ENCODE data around the gene HOXB5. TPM values are rescaled to one million over a fixed set of nuclear protein-coding genes. Genes with fewer than 3 reads are reported as not detected.

HOXB5 gene
- total and polyA plus RNA-seq, 2 of the 4 experiments (the other 2 are of a cell fraction) = 0.54 to 18.0 TPM

DNA sequence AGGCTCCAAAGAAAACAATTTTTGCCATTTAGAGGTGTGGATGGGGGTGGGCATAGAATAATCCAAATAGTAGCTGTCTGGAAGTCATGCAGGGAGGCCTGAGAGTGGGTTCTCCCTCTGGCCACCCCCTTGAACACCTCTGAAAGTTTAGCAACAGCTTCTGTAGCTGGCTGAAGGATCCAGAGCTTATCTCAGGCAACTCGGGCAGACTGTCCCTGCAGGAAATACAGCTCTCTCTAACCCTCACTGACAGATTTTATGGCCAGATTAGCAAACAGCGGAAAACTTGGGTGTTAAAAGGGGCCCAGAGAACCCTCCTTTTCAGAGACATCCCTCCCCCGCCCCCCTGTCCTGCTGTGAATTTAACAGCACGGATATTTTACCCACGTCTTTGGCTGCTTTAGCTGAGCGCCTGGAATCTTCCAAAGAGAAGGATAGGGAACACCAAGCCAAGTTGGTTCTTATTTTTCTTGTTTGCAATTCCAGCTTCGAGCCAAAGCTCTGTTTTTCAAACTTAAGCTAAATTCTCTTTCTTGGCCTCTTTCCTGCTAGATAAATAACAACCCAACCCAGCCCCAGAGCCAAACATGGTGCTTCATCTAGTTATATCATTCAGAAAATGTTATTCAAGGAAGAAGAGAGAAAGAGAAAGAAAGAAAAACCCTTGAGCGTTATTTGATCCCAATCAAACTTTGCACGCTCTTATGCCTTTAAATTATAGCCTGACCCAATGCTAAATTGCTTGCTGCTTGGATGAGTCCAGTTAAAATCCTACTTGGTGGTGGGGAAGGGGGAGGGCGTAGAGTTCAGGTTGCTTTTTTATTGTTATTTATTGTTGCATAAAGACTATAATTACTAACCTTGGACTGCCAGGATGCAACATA is 46.4 kb downstream of the HOXB5 start:
- Histone ChIP-seq H3K9me3 (ENCODE audit: control insufficient read depth, insufficient read depth, low read length) (no peaks in the 10 kb centered on the region), H3K27me3 (ENCODE audit: control insufficient read depth, insufficient read depth, low read length) (no peaks in the 10 kb centered on the region), H2BK5ac (ENCODE audit: low read depth, low read length, poor library complexity, severe bottlenecking) (peak overlapping the region; percentile 96), H2BK15ac (ENCODE audit: low read depth, low read length) (peak overlapping the region; percentile 58; the same call in 1 of the 3 replicates), H3K4me3 (ENCODE audit: insufficient read depth, low read depth, low read length) (peak overlapping the region; percentile 8; the same call in 1 of the 2 replicates), H3K14ac (replicated peaks; ENCODE audit: low read depth, low read length) (peak overlapping the region; percentile 98), H3K4me2 (ENCODE audit: low read depth, low read length) (peak overlapping the region; percentile 84), H3K36me3 (ENCODE audit: control insufficient read depth, insufficient read depth, low read length) (peaks cover 33% of the 10 kb centered on the region), H2AK5ac (ENCODE audit: low read depth, low read length) (peak overlapping the region; percentile 81), H2AK9ac (replicated peaks; ENCODE audit: low read depth, low read length, poor library complexity) (peak overlapping the region; percentile 63), H3K18ac (ENCODE audit: low read depth, low read length) (peak overlapping the region; percentile 95), H3K79me1 (ENCODE audit: low read depth in 1 of 2, low read length in 2 of 2) (peaks cover 4 to 25% of the 10 kb centered on the region in 2 experiments; a peak in 2 of 4 replicates), H4K8ac (ENCODE audit: low read depth in 2 of 2, low read length in 2 of 2) (peak overlapping the region; percentile 68 to 80), H4K5ac (ENCODE audit: low read depth, low read length) (peak overlapping the region; percentile 90), H3K4me1 (ENCODE audit: control insufficient read depth, insufficient read depth, low read length) (peaks cover 36% of the 10 kb centered on the region), H4K91ac (ENCODE audit: insufficient read depth, low read depth, low read length) (peak overlapping the region; percentile 94), H3K4ac (ENCODE audit: low read depth, low read length) (peak overlapping the region; percentile 98), H4K20me1 (ENCODE audit: insufficient read depth, low read length) (no peaks in the 10 kb centered on the region), H2BK20ac (ENCODE audit: low read depth, low read length) (peak overlapping the region; percentile 70), H3K9ac (ENCODE audit: low read depth, low read length) (peak overlapping the region; percentile 94), H2BK120ac (ENCODE audit: low read depth, low read length) (peak overlapping the region; percentile 81), H3K9me1 (ENCODE audit: insufficient read depth, low read length) (peaks cover 3% of the 10 kb centered on the region; the same call in 1 of the 2 replicates), H3K27ac (ENCODE audit: insufficient read depth, low read length) (peak overlapping the region; percentile 98), H3K23ac (ENCODE audit: low read depth, low read length) (peak overlapping the region; percentile 100), H2AFZ (replicated peaks; ENCODE audit: low read length, poor library complexity) (peak overlapping the region; percentile 3), H3K56ac (ENCODE audit: extremely low read depth, insufficient read depth, low read length) (peak overlapping the region; percentile 85)
- 10% methylated on average over 4 of the region's 10 CpGs; no CpG with 5 or more reads in 1 of the 2 experiments for WGBS, 2 experiments (ENCODE audit: extremely low coverage in 2 of 2, insufficient read length in 1 of 2)
- DNase-seq (peak; percentile 56), ATAC-seq (ENCODE audit: low read depth) (no peak)
- CTCF ChIA-PET = interaction anchor here (0.6 to 1.1 kb wide), 3 partner anchors 14 to 41 kb away, joined by 3 to 4 read pairs (median 4); no protein-coding TSS in a partner anchor
- TF ChIP-seq MAZ (IDR thresholded peaks at IDR 0.05; ENCODE audit: borderline replicate concordance, low read depth, low read length) = no peak
- no peak for TF ChIP-seq NFE2L2 (IDR thresholded peaks at IDR 0.05; ENCODE audit: low read depth, low read length)
- no peak for TF ChIP-seq RFX5 (IDR thresholded peaks at IDR 0.05; ENCODE audit: low read depth, low read length)
- TF ChIP-seq SMC3 (IDR thresholded peaks at IDR 0.05; ENCODE audit: low read depth, low read length) = no peak
- TF ChIP-seq, protein P1, sequence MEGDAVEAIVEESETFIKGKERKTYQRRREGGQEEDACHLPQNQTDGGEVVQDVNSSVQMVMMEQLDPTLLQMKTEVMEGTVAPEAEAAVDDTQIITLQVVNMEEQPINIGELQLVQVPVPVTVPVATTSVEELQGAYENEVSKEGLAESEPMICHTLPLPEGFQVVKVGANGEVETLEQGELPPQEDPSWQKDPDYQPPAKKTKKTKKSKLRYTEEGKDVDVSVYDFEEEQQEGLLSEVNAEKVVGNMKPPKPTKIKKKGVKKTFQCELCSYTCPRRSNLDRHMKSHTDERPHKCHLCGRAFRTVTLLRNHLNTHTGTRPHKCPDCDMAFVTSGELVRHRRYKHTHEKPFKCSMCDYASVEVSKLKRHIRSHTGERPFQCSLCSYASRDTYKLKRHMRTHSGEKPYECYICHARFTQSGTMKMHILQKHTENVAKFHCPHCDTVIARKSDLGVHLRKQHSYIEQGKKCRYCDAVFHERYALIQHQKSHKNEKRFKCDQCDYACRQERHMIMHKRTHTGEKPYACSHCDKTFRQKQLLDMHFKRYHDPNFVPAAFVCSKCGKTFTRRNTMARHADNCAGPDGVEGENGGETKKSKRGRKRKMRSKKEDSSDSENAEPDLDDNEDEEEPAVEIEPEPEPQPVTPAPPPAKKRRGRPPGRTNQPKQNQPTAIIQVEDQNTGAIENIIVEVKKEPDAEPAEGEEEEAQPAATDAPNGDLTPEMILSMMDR (conservative IDR thresholded peaks at IDR 0.05; ENCODE audit: low read depth, low read length) = no peak
- TF ChIP-seq RAD21 (IDR thresholded peaks at IDR 0.05; ENCODE audit: low read length) = no peak
- no peak for TF ChIP-seq USF2 (IDR thresholded peaks at IDR 0.05; ENCODE audit: low read depth, low read length)
- TF ChIP-seq CHD1 (IDR thresholded peaks at IDR 0.05; ENCODE audit: low read depth, low read length) = no peak
- TF ChIP-seq, protein P2, sequence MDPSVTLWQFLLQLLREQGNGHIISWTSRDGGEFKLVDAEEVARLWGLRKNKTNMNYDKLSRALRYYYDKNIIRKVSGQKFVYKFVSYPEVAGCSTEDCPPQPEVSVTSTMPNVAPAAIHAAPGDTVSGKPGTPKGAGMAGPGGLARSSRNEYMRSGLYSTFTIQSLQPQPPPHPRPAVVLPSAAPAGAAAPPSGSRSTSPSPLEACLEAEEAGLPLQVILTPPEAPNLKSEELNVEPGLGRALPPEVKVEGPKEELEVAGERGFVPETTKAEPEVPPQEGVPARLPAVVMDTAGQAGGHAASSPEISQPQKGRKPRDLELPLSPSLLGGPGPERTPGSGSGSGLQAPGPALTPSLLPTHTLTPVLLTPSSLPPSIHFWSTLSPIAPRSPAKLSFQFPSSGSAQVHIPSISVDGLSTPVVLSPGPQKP (IDR thresholded peaks at IDR 0.05; ENCODE audit: borderline replicate concordance, low read depth, low read length) = no peak
- no TSS peak for BruUV-seq (replicated peaks)
- POLR2A ChIA-PET (ENCODE audit: unreplicated experiment) = interaction anchor here (0.6 to 1.7 kb wide), 7 partner anchors 8 to 212 kb away, joined by 3 to 4 read pairs (median 4); partner anchors contain the start of gene HOXB4
- in situ Hi-C loops (cut with MboI; ENCODE audit: low sequenced_read_pairs) = loop anchor here (10.0 kb wide), 1 partner anchor 192 kb away; no protein-coding TSS in a partner anchor
- dilution Hi-C loops (cut with HindIII; ENCODE audit: low sequenced_read_pairs, unreplicated experiment) = no loop called here
- intact Hi-C loops (cut with micrococcal nuclease) = no loop called here
